ENCODE results near the gene GRAP. TPM values are rescaled to one million over a fixed set of nuclear protein-coding genes. Genes with fewer than 3 reads are reported as not detected.

The GRAP gene
- total RNA-seq, 1 donor from 2014 or later = 2.1 TPM

- Mint-ChIP-seq H3K9me3 (peaks cover 2% of the 10 kb centered on the region), H3K27me3 (ENCODE audit: low read depth) (peaks cover 2% of the 10 kb centered on the region), H3K4me3 (no peak overlapping the region)
These were observed 50.3 kb downstream of the GRAP start for GRCh38 chr17:18996458-18996857.

GRCh38 chr17:18995220-18995619 is 51.5 kb downstream of the GRAP start:
- Mint-ChIP-seq H3K4me3 (no peak overlapping the region), H3K9me3 (peaks cover 2% of the 10 kb centered on the region), H3K27ac (ENCODE audit: unreplicated experiment) (no peak overlapping the region), H3K4me1 (no peaks in the 10 kb centered on the region), H3K27me3 (ENCODE audit: low read depth) (no peaks in the 10 kb centered on the region), H3K36me3 (ENCODE audit: low read depth) (peaks cover 5% of the 10 kb centered on the region)
- no peak for DNase-seq (ENCODE audit: low read depth, low spot score)
- no peak for TF ChIP-seq CTCF (conservative IDR thresholded peaks at IDR 0.05)

More at GRCh38 chr17:18996458-18996857, 50.3 kb downstream of the GRAP start:
- H3K4me1 Mint-ChIP-seq = no peaks in the 10 kb centered on the region
- DNase-seq (ENCODE audit: low read depth, low spot score) = no peak
- H3K36me3 Mint-ChIP-seq (ENCODE audit: low read depth) = peaks cover 5% of the 10 kb centered on the region
- H3K27ac Mint-ChIP-seq (ENCODE audit: unreplicated experiment) = no peak overlapping the region
- TF ChIP-seq CTCF (conservative IDR thresholded peaks at IDR 0.05) = no peak

- no peak for TF ChIP-seq CTCF (conservative IDR thresholded peaks at IDR 0.05)
- no peak for DNase-seq (ENCODE audit: low read depth, low spot score)
- Mint-ChIP-seq H3K4me3 (no peak overlapping the region), H3K9me3 (peaks cover 2% of the 10 kb centered on the region), H3K36me3 (ENCODE audit: low read depth) (peaks cover 5% of the 10 kb centered on the region), H3K27ac (ENCODE audit: unreplicated experiment) (no peak overlapping the region), H3K4me1 (no peaks in the 10 kb centered on the region), H3K27me3 (ENCODE audit: low read depth) (no peaks in the 10 kb centered on the region)
These were observed 52.1 kb downstream of the GRAP start for GRCh38 chr17:18994631-18995030.

- Mint-ChIP-seq H3K9me3 (peaks cover 2% of the 10 kb centered on the region), H3K27ac (ENCODE audit: unreplicated experiment) (no peak overlapping the region), H3K36me3 (ENCODE audit: low read depth) (peaks cover 5% of the 10 kb centered on the region), H3K27me3 (ENCODE audit: low read depth) (no peaks in the 10 kb centered on the region), H3K4me3 (no peak overlapping the region), H3K4me1 (no peaks in the 10 kb centered on the region)
- no peak for DNase-seq (ENCODE audit: low read depth, low spot score)
- TF ChIP-seq CTCF (conservative IDR thresholded peaks at IDR 0.05) = no peak
These were observed 52.7 kb downstream of the GRAP start for GRCh38 chr17:18993905-18994526.

GRCh38 chr17:18992454-18993130 is 54.2 kb downstream of the GRAP start:
- no peak overlapping the region for H3K4me3 Mint-ChIP-seq
- no peak overlapping the region for H3K27ac Mint-ChIP-seq (ENCODE audit: unreplicated experiment)
- H3K4me1 Mint-ChIP-seq = no peaks in the 10 kb centered on the region
- peaks cover 5% of the 10 kb centered on the region for H3K36me3 Mint-ChIP-seq (ENCODE audit: low read depth)
- peaks cover 2% of the 10 kb centered on the region for H3K9me3 Mint-ChIP-seq
- DNase-seq (ENCODE audit: low read depth, low spot score) = no peak
- no peak for TF ChIP-seq CTCF (conservative IDR thresholded peaks at IDR 0.05)
- no peaks in the 10 kb centered on the region for H3K27me3 Mint-ChIP-seq (ENCODE audit: low read depth)
